GM19099 (cell line): Measurements from ENCODE around the gene CRISPLD2.

ENCODE experiments used
- POLR2A ChIP-seq: IDR thresholded peaks from 3 replicates; pipeline ENCODE4 v1.6.1; 2011; ENCODE audit warnings: low read depth; ENCODE audit not compliant: insufficient read length; ENCODE audit errors: extremely low read depth

CRISPLD2 gene

DNA sequence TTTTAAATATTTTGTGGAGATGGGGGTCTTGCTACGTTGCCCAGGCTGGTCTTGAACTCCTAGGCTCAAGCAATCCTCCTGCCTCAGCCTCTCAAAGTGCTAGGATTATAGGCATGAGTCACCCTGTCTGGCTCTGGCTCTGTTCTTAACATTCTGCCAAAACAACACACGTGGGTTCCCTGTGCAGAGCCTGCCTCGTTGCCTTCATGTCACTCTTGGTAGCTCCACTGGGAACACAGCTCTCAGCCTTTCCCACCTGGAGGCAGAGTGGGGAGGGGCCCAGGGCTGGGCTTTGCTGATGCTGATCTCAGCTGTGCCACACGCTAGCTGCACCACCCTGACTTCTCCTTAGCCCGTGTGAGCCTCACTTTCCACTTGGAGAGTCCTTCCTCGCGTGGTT is 19.3 kb downstream of the CRISPLD2 start:
- no peak for TF ChIP-seq POLR2A

DNA sequence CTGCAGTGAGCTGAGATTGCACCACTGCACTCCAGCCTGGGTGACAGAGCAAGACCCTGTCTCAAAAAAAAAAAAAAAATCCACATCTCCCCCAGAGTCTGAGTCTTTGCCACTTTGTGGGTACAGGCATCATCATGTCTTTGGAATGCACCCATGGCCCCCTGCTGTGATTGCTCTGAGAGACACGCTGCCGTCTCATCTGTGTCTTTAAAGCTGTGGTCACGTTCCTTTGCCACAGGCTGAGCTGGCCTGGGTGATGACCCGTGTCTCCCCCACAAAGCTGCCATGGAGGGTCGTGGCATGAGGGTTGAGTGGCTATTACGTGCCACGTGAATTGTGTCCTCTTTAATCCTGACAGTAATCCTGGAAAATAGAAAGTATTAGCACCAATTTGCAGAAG is 20.2 kb downstream of the CRISPLD2 start:
- no peak for TF ChIP-seq POLR2A

DNA sequence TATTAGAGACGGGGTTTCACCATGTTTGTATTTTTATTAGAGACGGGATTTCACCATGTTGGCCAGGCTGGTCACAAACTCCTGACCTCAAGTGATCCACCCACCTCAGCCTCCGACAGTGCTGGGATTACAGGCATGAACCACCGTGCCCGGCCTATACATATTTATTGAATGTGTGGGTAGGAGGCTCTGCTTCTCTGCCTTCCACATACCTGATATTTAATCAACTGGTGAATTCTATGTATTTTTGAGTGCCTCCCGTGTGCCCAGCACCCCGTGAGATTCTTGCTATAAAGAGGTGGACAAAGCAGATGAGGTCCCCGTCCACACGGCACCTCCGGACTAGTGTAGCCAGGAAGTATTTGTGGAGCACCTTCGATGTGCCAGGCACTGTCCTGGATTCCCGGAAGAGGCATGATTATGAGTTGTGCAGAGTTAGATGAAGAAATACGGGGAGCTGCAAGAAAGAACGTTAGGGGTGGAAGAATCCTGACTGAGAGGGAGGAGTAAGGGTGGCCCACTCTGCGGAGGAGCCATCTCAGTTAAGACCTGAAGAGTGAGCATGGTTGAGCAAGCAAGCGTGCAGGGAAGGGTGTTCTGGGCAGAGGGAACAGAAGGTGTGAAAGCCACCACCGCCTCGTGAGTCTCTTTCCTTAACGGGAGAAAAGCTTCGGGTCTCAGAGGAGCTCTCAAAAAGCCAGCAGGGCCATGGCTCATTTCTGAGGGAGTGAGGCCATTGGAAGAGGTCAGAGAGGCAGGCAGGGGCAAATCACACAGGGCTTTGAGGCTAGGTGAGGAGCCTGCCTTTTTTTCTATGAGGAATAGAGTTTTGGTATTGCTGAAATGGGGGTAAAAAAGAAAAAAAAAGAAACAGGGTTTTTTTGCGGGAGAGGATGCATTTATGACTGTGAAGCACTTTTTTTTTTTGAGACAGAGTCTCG is 21.2 kb downstream of the CRISPLD2 start:
- TF ChIP-seq POLR2A: no peak

DNA sequence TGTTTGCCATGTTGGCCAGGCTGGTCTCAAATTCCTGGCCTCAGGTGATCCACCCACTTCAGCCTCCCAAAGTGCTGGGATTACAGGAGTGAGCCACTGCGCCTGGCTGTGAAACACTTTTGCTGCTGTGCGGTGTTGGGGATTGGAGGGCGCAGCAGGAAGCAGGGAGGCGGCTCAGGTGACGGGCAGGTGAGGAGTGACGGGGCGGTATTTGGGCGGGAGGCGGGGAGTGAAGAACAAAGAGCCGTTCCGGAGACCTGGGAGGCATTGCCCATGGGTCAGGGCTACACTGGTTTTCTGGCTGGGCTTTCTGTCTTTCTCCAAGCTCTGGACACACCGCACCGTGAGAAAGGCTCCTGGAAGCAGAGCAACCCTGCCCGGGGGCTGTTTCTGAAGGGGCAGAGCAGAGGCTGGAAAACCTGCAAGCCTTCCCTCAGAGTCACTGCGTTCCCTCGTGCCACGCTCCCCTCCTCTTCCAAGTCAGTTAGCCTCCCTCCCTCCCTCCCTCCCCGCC is 22.1 kb downstream of the CRISPLD2 start:
- TF ChIP-seq POLR2A: no peak

DNA sequence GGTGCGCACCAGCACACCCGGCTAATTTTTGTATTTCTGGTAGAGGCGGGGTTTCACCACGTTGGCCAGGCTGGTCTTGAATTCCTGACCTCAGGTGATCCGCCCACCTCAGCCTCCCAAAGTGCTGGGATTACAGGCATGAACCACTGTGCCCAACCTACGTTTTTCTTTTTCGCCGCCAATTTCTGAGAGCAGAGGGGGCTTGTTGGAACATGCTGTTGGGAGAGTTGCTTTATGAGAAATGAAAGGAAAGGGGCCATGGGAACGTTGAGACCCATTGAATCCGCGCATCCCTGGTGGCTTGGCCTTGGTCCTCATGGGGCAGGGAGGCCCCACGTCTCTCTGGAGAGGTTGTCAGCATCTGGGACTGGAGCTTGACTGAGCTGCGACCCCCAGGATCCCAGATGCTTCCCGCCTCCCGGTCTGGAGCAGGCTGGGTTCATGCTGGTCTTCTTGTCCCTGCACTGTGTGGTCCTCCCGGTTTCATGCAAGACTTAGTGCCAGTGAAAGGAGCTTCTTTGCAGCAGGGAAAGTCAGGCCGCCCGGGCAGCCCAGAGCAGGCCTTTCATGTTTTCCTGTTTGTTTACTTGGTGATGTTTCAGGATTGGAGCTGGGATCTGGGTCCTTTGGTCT is 22.8 kb downstream of the CRISPLD2 start:
- no peak for TF ChIP-seq POLR2A

DNA sequence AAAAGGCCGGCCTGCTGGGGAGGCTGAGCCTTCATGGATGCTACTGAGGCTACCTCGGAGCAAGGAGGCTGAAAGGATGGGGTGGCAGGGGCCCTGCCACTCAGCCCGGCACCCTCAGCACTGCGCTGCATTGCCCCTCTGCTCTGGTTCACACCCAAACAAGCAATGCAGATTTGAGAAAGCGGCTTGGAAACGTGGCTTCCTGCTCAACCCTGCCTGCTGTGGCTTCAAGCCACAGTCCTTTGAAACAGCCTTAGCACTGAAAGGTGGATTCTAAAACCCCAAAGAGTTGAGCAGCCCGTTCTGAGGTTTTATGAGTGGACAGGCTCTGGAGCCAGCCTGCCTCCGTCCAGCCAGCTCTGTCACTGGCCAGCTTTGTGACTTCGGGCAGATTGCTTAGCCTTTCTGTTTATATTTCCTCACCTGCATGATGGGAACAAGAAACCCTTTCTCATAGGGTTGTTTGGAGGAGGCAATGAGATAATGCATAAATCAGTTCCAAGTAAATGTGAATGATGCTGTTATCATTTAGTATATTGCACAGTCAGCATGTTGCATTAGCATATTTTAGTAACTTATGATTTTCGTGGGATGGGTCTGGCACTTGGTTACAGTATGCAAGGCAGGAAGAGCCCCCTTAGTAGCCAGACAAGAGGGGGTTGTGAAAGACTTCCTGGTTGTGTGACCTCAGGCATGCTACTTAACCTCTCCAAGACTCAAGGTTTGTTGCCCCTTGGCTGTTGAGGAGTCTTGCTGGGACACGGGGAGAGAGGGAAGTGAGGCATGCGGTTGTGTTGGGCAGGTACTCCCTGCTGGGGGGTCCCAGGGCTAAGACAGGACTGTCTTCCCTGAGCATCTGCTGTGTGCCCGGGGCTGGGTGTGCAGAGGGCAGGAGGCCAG is 23.6 kb downstream of the CRISPLD2 start:
- TF ChIP-seq POLR2A: no peak

DNA sequence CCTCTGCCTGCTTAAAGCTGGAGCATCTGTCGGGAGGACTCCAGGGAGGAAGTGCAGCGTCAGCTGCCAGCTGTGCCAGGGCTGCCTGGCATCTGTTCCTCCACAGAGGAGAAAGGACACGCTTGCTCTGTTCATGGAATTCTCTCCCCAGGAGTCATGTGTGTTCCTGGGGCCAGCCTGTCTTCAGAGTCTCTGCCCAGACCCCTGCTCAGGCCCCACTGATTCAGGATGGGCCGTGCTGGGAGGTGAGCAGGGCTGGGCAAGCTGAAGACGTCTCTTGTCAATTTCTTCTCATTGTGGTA is 24.2 kb downstream of the CRISPLD2 start:
- TF ChIP-seq POLR2A: no peak

DNA sequence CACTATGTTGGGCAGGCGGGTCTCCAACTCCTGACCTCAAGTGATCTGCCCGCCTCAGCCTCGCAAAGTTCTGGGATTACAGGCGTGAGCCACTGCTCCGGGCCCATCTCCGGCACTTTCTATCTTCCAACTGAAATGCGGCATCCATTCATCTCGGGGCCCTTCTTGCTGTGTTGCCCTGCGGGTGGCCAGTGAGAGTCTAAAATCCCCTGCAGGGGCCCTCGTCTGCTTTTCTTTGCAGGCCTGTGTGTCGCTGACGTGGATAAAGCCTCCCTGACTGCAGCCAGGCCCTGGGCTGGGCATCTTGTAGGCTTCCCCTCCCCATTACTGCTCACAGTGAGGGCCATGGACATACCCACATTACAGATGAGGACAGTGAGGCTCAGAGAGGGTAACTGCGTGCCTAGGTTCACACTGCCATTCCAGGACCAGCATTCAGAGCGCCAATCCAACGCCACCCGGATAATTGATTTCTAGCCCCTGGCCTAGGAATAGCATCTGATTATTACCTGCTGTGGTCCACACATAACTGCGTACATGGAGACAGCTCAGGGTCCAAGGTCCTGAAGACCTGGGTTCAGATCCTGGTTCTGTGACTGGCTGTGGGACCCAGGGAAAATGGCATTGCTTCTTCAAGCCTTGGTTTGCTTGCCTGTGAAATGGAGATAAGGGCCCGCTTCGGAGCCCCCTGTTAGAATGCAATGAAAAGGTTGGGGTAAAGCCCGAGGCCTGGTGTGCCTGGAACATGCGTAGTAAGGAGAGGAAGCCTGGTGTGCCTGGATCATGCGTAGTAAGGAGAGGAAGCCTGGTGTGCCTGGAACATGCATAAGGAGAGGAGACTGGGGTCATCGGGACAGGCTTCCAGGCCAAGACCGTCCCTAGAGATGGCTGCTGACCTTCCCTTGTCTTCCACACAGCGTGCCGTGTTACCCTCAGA is 25.0 kb downstream of the CRISPLD2 start:
- no peak for TF ChIP-seq POLR2A

DNA sequence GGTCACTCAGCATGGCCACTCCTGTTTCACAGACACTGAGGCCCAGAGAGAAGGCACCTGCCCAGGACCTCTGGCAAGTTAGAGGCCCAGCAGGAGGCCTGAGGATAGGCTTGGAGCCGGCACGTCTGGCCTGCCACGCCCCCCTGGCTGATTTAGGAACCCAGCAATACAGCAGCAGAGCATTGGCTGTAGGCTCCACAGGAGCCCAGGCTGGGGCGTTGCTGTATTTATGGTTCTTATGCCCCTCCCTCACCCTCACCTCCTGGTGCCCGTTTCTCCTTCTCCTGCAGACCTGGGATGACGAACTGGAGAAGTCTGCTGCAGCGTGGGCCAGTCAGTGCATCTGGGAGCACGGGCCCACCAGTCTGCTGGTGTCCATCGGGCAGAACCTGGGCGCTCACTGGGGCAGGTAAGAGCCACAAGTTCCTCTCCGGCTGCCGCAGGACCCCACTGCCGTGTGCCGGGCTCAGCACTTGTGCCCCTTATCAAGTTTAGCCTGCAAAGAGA is 25.8 kb downstream of the CRISPLD2 start:
- no peak for TF ChIP-seq POLR2A

DNA sequence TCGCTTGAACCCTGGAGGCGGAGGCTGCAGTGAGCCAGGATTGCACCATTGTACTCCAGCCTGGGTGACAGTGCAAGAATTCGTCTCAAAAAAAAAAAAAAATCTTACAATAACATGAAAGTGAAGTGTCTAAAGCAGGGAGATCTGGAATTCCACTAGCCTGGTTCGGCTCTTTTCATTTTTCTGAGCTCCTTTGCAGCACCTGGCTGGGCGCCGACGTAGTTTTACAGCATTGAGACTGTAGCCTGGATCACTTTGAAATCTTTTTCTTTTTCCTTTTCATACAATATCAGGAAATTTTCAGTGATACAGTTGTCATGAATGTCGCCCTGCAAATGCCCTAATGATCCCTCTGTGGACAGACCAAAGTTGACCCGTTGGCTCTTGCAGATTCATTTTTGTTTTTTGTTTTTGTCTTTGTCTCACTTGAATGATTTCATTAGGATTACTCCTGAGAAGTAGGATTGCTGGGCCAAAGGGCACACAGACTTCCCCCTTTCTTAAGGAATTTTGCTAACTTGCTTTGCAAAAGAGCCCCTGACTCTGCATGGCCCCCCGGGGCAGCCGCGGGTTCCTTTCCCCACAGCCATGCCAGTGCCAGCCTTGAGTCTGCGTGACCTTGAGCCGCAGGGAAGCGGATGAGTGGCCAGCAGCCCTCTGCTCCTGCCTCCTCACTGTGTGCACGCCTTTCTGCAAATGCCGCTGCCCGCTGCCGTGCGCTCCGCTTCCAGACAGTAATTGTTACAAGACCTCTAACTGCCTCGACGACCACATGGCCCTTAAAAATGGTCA is 28.0 kb downstream of the CRISPLD2 start:
- no peak for TF ChIP-seq POLR2A

DNA sequence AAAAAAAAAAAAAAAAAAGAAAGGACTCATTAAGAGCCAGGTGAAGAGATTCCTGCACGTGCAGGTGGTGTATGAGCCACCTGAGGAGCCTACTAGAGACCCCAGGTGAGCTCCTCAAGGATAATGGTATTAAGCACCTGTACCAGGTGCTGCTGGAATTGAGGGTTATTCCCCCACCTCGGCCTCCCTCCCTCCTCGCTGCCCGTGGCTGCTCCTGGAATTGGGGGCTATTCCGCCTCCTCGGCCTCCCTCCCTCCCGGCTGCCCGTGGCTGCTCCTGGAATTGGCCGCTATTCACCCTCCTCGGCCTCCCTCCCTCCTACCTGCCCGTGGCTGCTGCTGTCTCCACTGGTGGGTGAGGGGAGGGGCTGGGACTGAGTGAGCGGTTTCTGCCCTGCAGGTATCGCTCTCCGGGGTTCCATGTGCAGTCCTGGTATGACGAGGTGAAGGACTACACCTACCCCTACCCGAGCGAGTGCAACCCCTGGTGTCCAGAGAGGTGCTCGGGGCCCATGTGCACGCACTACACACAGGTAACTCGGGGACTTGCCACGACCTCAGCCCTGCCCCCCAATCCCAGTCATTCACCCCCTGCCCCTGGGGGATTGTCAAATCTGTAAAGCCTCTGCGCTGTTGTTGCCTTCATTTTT is 29.3 kb downstream of the CRISPLD2 start:
- TF ChIP-seq POLR2A: no peak

DNA sequence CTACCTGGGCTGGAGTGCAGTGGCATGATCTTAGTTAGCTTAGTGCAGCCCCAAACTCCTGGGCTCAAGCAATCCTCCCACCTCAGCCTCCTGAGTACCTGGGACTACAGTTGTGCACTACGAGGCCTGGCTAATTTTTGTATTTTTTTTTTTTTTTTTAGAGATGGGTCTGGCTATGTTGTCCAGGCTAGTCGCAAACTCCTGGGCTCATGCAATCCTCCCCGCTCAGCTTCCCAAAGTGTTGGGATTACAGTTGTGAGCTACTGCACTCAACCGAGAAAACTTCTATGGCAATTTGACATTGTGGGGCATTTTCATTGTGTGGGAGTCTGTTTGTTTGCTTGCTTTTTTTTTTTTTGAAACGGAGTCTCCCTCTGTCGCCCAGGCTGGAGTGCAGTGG is 30.0 kb downstream of the CRISPLD2 start:
- TF ChIP-seq POLR2A: no peak

DNA sequence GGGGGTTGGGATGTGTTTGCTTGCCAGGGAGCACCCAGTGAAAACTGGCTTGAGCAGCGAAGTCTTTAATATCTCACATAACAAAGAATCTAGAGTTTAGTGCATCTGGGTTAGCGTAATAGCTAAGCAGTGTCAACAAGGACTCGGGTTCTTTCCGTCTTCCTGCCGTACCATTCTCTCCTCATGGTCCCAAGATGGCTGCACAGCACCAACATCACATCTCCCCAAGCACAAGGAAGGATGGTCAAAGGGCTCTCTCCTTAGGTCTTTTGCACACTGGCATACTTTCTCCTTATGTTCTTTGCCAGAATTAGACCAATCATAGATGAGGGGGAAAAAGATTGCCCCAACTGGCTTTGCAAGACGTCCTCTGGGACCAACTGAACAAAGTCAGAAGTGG is 30.9 kb downstream of the CRISPLD2 start:
- TF ChIP-seq POLR2A: no peak
